Lung (tissue), 12 donors: ENCODE data around the gene LCE7A. TPM values are rescaled to one million over a fixed set of nuclear protein-coding genes. Genes with fewer than 3 reads are reported as not detected.

ENCODE experiments used
- ATAC-seq: fragments of 200-7000 bp; cut with Tn5 transposase; one replicate; pipeline ENCODE4 v1.9.1; 2020; ENCODE audit warnings: moderate number of reproducible peaks; ENCODE audit not compliant: insufficient read depth, low FRiP score
- DNase-seq, 3 donors: peaks; one replicate each; pipeline ENCODE4 v3.0.0-alpha.2; 2013 to 2017
- H3K27ac ChIP-seq, 2 donors: one replicate each; pipeline ENCODE4 v1.5.1; 2013; ENCODE audit warnings: mild to moderate bottlenecking in 2 of 2, moderate library complexity in 2 of 2, control low read depth in 1 of 2, inconsistent platforms in 1 of 2, low read depth in 1 of 2, low read length in 1 of 2
- H3K27me3 ChIP-seq, 3 donors: one replicate each; pipeline ENCODE4 v1.5.1; 2013; ENCODE audit warnings: low read length in 2 of 3; ENCODE audit not compliant: control insufficient read depth in 3 of 3, insufficient read depth in 3 of 3
- H3K36me3 ChIP-seq, 4 donors: one replicate each; pipeline ENCODE4 v1.5.1; 2013; ENCODE audit warnings: low read length in 4 of 4, mild to moderate bottlenecking in 1 of 4, moderate library complexity in 1 of 4; ENCODE audit not compliant: control insufficient read depth in 4 of 4, insufficient read depth in 4 of 4
- H3K4me1 ChIP-seq, 5 donors: one replicate each; pipeline ENCODE4 v1.5.1; 2013; ENCODE audit warnings: low read length in 5 of 5, mild to moderate bottlenecking in 2 of 5, moderate library complexity in 1 of 5; ENCODE audit not compliant: control insufficient read depth in 5 of 5, insufficient read depth in 5 of 5
- H3K4me3 ChIP-seq: one replicate; pipeline ENCODE4 v1.5.1; 2013; ENCODE audit warnings: mild to moderate bottlenecking, control low read depth, moderate library complexity
- H3K9ac ChIP-seq, 2 donors: one replicate each; pipeline ENCODE4 v1.5.1; 2013; ENCODE audit warnings: low read length in 2 of 2, control low read depth in 1 of 2; ENCODE audit not compliant: insufficient read depth in 1 of 2
- H3K9me3 ChIP-seq, 4 donors: one replicate each; pipeline ENCODE4 v1.5.1; 2013; ENCODE audit warnings: low read length in 3 of 4, mild to moderate bottlenecking in 1 of 4, moderate library complexity in 1 of 4; ENCODE audit not compliant: control insufficient read depth in 4 of 4, insufficient read depth in 3 of 4
- CTCF ChIP-seq: IDR thresholded peaks from 2 replicates; pipeline ENCODE4 v1.5.1; 2012; ENCODE audit warnings: mild to moderate bottlenecking; ENCODE audit errors: control extremely low read depth, extremely low read depth
- WGBS, 2 donors: extraction: QIAGEN DNeasy Blood & Tissue Kit; methylation state at CpG; one replicate each; pipeline ENCODE4 v1.1.7; 2013; 5-methylcytosine and 5-hydroxymethylcytosine counted together
- polyA plus RNA-seq, 2 donors: library from polyadenylated mRNA; stranded (reverse); fragments of 200-250 nt; gene quantifications; one replicate each; pipeline ENCODE4 v1.2.1, GENCODE V29; 2013
- total RNA-seq, 2 donors: library from RNA; depleted of rRNA in 1 of 2; stranded (reverse); fragments of >200 nt in 1 of 2; gene quantifications; one replicate each; pipeline ENCODE4 v1.2.1, GENCODE V29; 2014 to 2021
- donor health status: control.
- donor health status: control.
- donor health status: Bipolar disorder and iron deficiency.
- donor health status: healthy.
- donor health status: DM: yes; HTN: yes; CAD: no.

Gene LCE7A
- total and polyA plus RNA-seq, 4 donors, result not detected

- peaks cover 0 to 4% (median 0%) of the 10 kb centered on the region in 3 donors for H3K27me3 ChIP-seq
- 44% methylated on average over 5 of the region's 5 CpGs for WGBS, 2 donors
- no peaks in the 10 kb centered on the region for H3K36me3 ChIP-seq
- H3K4me3 ChIP-seq, result no peak overlapping the region
- H3K9ac ChIP-seq, result no peak overlapping the region
- no peak for TF ChIP-seq CTCF
- H3K27ac ChIP-seq, result no peak overlapping the region
- H3K9me3 ChIP-seq, result no peaks in the 10 kb centered on the region
- ATAC-seq (no peak), DNase-seq (no peak)
- H3K4me1 ChIP-seq, result no peaks in the 10 kb centered on the region
Observed at GRCh38 chr1:152823294-152823693, 36.5 kb upstream of the LCE7A start.

GRCh38 chr1:152824964-152825363 is 34.8 kb upstream of the LCE7A start:
- Histone ChIP-seq H3K27ac (no peak overlapping the region), H3K36me3 (no peaks in the 10 kb centered on the region), H3K9me3 (peaks cover 0 to 2% (median 0%) of the 10 kb centered on the region in 4 donors), H3K27me3 (peaks cover 0 to 4% (median 0%) of the 10 kb centered on the region in 3 donors), H3K4me3 (no peak overlapping the region), H3K4me1 (no peaks in the 10 kb centered on the region), H3K9ac (no peak overlapping the region)
- no peak for DNase-seq
- no peak for TF ChIP-seq CTCF
- no peak for ATAC-seq

GRCh38 chr1:152827173-152827572 is 32.6 kb upstream of the LCE7A start, which contains the start of gene LCE1A:
Gene LCE1A, plus strand, starts transcription at chr1:152827473. Its CDS starts 0 bp downstream, at chr1:152827473.
- ATAC-seq (no peak), DNase-seq (no peak)
- WGBS, 2 donors, result 88 to 94% methylated on average over 2 of the region's 2 CpGs
- H3K4me3 ChIP-seq, result no peak within 1 kb of the TSS
- H3K9me3 ChIP-seq, result peaks cover 0 to 2% (median 0%) of the 10 kb centered on the region in 4 donors
- no peak for TF ChIP-seq CTCF
- H3K4me1 ChIP-seq, result no peaks in the 10 kb centered on the region
- H3K36me3 ChIP-seq, result no peaks in the 10 kb centered on the region
- H3K27me3 ChIP-seq, result peaks cover 0 to 4% (median 0%) of the 10 kb centered on the region in 3 donors
- H3K27ac ChIP-seq, result no peak within 1 kb of the TSS
- no peak within 1 kb of the TSS for H3K9ac ChIP-seq

- no peak overlapping the region for H3K4me3 ChIP-seq
- ATAC-seq (no peak), DNase-seq (no peak)
- H3K36me3 ChIP-seq, result no peaks in the 10 kb centered on the region
- no peak overlapping the region for H3K27ac ChIP-seq
- no peak for TF ChIP-seq CTCF
- 61 to 77% methylated on average over 2 of the region's 2 CpGs for WGBS, 2 donors
- peaks cover 0 to 2% (median 0%) of the 10 kb centered on the region in 4 donors for H3K9me3 ChIP-seq
- no peak overlapping the region for H3K9ac ChIP-seq
- no peaks in the 10 kb centered on the region for H3K4me1 ChIP-seq
- H3K27me3 ChIP-seq, result no peaks in the 10 kb centered on the region
Observed at GRCh38 chr1:152836870-152837269, 22.9 kb upstream of the LCE7A start.
